NCI-H345 treated with DMSO at 0.1 percent for 48 hours (cell line): ENCODE results near the gene EDIL3.

Experiments used
- DNase-seq: peaks from one replicate; lab custom pipeline; 2025; ENCODE audit not compliant: unreplicated experiment; lab: John Stamatoyannopoulos, UW

Gene EDIL3, protein sequence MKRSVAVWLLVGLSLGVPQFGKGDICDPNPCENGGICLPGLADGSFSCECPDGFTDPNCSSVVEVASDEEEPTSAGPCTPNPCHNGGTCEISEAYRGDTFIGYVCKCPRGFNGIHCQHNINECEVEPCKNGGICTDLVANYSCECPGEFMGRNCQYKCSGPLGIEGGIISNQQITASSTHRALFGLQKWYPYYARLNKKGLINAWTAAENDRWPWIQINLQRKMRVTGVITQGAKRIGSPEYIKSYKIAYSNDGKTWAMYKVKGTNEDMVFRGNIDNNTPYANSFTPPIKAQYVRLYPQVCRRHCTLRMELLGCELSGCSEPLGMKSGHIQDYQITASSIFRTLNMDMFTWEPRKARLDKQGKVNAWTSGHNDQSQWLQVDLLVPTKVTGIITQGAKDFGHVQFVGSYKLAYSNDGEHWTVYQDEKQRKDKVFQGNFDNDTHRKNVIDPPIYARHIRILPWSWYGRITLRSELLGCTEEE

DNA sequence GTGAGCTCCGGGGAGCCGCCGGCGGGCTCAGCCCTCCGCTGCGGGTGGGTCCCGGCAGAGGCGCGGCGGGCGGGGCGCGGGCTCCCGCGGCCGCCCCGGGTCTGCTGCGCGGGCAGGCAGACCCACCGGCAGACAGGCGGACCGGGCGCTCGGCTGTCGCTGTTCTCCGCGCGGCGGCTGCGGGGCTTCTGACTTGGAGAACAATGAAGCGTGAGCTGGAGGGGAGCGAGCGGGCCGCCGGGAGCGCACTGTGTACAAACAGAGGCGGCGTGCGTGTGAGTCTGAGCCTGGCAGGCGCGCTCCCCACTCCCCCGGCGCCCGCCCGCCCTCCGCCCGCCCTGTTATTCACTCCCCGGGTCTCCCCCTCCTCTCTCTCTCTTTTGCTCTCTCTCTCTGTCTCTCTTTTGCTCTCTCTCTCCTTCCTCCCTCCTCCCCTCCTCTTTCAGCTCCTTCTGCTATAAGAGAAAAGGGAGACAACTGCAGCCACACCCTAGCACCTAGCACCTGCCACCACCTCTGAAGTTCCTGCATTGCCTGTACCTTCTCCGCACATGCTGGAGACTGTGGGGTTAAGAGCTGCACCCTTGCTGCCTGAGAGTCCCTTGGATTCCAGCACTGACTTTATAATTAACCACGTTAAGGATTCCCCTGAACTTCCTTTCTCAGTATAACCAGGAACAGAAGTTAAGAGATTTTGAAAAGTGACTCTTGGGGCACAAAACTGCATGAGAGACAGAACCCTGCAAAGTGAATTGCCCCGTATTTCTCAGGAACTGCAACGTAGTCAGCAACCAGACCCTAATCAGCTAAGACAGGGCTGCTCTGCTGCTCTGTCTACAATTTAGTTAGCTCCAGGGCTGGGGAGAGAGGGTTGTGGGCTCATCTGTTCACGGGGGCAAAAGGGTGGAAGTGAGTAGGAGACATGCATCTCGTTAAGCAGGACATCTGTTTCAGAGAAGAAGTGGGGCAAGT, at the start of gene EDIL3:
TSS of gene EDIL3 (minus strand) at position 277 of the 972 bp plus-strand sequence. CDS start 506 bp downstream, outside the sequence.
- DNase-seq = peak; percentile 43

DNA sequence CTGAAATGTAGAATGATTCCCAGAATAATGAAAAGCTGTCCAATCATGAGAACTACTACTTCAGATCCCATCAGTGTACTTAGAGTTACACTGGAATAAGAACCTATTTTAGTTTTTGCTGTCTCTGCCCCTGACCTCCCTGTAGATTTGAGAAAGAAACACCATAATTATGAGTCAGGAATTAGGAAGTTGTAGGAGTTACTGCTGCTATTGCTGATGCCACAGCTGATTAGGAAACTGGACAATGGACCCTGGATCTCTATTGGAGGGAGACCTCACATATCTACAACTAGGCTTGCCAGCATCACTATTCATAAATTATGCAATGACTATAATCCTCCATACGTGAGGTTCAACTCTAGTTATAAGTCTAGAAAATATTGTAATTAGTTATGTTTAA, 48.8 kb upstream of the EDIL3 start:
- no peak for DNase-seq

DNA sequence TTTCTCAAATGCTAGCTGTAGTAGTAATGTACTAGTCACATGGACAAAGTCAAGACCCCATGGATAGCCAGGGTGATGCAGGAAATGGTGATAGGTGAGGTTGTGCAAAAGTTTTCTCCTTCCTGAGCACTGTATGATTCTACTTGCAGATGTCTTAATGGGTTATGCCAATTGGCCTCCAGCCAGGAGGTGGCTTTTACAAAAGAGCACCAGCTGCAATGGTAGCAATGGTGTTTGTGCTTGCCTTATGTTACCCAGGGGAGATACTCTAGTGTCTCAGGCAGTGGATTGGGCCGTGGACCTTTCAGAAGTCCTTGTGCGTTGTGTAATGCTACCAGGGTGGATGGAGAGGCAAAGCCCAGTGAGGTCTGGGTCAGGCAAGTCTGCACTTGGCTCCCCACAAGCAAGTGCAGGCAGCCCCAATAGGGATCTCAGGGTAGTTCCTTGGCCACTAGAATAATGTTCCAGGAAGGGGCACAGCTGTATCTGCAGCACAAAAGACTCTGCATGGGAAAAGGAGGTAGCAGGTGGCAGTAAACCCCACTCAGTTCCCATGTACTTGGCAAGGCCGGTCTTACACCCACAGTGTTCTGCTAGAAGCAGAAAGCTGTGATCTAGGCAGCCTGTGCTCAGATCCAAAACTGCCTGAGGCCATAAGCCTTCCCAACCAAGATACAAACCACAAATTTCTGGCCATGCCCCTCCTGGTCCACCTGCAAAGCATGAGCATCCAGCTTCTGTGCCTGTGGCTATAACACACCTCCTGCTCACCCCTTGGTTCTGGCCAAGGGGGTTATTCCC, 46.4 kb upstream of the EDIL3 start:
- DNase-seq = no peak

DNA sequence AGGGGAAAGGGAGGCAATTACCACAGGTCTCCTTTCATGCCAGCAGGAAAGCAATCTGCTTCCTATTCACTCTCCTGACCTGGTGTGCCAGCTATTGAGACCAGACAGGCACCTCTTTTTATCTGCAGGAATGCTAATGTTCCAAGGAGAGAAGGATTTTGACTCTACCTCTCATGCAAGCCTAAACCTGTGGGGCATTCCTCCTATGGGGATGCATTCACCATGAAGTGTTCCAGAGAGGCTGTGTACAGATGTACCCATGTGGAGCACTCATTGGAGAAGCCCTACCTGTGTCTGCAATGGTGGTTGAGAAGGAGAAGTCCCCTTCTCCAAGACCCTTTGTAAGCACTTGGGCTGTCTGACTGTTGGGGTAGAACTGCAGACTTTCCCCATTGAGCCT, 45.4 kb upstream of the EDIL3 start:
- no peak for DNase-seq

DNA sequence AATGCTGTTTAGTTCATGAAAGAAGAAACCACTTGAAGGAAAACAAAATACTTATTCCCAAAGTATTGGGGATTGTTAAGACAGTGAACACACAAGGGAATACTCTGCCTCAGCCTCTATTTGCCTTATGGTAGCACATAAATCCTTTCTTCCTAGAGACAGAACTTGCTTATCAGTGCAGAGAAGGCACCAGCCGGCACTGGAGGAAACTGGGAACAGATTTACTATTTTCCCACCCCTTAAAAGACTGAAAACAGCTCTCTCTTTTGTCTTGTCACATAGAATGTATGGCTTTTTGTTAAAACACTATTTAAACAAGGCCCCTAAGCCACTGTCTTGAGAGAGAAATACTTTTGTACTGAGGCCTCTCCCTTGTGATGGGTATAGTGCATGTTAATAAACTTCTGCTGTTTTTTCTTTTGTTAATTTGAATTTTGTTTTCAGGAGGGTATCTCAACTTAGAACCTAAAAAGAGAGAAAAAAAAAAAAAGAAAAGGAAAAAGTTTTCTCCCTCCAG, 40.7 kb upstream of the EDIL3 start:
- DNase-seq = no peak

DNA sequence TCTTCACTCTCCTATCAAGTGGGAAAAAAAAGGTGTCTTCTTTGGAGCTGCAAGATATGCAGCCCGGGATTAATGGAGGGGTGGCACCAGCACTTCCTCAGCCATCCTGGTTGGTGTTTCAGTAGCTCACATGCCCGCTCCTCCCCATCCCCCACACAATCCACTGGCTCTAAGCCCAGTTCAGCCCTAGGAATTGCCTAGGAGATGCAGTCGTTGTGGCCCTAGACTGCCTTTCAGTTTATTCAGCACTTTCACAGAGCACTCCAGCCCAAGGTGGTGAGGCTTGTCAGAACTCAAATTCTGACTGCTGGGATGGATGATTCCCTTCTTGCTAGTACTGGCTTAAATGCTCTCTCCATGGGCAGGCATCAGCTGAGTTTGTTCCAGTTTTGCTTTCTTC, 35.1 kb upstream of the EDIL3 start:
- no peak for DNase-seq

DNA sequence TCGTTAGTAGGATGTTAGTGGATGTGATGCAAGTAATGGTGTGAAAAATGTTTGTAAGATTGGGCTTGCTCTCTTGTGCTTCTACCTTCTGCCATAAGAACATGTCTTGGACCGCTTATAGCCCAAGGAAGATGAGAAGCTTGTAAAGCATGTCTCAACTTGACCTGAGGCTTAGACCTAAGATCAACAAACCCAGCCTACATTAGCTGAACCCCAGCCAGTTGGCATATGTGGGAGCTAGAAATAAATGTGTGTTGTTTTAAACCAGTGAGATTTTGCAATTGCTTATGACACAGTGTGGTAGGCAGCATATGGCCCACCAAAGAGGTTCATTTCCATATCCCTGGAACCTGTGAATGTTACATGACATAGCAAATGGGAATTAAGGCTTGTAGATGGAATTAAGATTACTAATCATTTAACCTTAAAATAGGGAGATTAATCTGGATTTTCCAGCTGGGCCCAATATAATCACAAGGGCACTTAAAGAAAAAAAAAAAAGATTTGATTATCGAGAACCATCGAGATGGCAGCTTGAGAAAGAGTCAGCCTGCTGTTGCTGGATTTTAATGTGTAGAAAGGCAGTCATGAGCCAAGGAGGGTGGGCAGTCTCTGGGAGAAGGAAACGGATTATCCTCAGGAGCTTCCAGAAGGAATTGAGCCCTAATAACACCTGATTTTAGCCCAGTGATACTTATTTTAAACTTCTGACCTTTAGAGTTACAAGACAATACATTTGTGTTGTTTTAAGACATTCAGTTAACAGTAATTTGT, 27.3 kb upstream of the EDIL3 start:
- no peak for DNase-seq

DNA sequence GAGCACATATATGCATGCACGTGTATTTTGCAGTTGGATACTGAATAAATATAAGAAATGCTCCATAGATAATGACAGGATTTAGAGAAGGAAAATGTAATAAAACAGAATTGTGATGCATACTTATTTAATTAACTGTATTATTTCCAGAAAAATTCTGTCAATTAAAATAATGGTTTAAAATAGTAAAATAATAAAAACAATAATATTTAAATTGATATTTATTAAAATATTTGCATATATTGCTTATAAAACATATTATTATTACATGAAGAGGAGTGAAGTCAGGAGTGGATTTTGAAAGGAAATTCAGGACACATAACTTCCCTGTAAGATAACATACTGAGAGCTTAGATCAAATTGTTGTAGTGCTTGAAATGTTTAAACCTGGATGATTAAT, 21.4 kb upstream of the EDIL3 start:
- no peak for DNase-seq

DNA sequence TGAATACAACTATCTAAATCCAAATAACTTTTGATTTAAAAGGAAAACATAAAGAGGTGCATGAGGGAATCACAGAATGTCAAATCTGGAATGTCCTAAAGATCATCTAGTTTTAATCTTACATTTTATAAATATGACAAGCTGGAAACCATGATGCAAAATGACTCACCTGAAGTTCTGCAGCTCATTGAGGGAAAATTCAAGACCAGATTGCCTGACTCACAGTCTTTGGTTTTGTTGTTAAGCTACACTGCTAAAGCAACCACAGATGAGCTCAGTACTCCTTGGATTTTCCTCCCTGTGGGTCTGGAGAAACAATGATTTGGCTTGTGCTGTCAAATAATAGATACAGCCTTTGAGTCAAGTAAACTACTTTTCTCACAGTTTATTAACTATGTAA, 19.1 kb upstream of the EDIL3 start:
- no peak for DNase-seq

DNA sequence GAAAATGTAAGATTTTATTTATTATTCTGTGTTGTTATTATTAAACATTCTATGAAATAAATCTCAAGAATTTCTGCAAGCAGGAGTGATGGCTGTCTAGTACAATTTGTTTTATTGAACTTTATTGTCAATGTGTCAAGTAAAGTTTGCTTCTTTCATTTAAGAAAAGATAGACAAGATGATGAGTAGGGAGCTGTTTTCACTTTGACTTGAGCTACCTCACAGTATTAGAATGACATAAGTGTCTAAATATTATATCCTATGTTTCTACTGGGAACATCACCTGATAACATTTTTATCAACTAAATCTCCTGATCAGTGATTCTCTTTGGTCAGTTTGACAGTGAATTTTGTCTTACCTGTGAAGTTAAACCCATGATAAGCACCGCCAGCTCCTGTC, 12.7 kb upstream of the EDIL3 start:
- no peak for DNase-seq

DNA sequence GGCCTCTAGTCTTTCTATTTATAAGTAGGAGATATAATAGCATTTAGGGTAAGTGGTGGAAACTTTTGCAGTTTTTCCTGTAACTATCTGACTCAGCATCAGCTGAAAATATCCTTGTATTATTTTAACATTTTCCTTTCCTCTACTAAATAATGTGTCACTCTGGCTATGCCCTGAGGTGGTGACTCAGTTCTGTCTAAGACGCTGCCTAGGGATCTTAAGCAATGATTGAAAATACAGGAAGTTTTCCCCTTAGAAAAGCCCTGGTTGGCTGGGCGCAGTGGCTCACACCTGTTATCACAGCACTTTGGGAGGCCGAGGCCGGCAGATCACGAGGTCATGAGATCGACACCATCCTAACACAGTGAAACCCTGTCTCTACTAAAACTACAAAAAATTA, 9.3 kb upstream of the EDIL3 start:
- no peak for DNase-seq

DNA sequence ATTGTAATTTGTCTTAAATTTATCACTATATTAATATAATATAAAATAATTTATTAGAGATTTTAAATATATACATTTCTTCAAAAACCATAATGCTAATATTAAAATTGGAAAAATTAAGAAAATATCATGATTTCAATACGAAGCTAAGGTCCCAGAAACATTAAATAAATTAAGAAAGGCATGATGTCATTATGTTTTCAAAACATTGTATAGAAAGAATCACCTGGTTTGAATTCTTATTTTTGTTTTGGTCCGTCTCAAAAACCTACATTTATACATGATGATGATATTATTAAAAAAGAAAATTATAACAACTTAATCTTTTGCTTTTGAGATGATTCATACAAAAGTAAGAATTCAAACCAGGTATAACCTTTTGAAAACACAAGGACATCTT, 8.2 kb upstream of the EDIL3 start:
- DNase-seq = no peak

DNA sequence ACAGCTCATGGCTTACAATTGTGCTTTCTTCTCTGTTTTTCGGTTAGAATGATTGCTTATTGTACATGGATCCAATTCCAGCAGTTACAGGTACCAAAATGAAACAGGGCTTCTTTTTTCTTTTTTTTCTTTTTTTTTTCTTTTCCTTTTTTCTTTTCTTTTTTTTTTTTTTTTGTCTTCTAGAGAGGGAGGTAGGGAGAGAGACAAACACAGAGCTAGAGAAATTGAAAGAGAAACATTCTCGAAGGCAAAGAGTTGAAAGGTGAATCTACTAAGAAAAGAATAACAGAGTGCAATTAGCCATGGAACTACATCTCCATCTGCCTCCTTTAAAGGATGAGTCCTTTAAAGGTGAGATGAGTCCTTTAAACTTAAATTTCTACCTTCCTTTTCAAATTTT, 1.0 kb upstream of the EDIL3 start:
- DNase-seq = no peak

DNA sequence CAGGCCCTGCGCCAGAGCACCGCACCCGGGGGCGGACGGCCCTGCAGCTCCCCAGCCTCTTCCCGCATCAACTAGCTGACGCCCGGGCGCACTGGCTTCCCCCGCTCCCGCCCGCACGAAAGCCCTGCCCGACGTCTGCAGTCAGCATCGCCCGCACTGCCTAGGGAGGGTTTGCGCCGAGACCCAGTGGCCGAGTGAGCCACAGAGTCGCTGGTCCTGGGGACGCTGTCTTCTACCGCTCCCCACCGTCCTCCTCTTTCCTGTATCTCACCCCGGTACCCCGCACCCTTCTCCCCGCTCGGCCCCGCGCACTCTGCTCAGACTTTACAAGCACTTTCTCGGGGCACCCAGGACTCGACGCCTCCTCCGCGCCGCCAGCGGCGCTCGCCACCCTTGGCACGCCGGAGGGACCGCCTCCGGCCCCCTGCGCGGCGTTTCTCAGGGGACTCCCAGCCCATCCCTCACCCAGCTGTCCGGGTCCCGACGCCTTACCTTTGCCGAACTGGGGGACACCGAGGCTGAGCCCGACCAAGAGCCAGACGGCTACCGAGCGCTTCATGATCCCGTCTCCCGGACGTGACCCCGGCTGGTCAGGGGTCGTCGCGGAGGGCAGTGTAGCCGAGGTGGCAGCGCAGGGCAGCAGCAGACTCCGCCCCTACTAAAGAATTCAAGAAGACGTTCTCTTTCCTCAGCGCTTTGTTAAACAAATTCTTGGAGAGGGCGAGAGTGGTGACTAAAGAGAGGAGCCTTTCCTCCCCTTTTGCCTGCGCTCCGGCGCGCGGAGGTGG, 670 bp downstream of the EDIL3 start:
- peak; percentile 41 for DNase-seq

DNA sequence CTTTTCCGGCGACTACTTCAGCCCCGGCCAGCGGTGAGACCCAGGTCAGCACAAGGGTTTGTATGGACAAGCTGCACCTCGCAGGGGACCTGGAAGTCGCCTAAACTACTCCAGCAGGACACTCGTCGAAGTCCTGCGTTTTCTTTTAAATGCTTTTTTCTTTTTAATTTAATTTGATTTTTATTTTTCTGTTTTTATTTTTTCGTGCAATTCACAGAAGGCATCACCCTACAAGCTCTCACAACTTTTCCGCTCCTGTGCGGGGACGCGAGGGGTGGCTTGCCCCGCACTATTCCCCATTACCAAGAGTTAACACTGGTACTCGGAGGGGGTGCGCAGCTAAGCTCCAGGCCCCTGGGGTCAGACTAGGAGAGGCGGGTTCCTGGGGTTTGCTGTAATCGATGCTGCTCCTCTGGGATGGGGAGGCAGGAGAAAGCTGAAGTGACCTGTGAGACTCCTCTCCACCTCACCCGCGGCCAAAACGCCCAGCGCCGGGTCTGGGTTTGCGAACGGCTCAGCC, 1.3 kb downstream of the EDIL3 start:
- no peak for DNase-seq

DNA sequence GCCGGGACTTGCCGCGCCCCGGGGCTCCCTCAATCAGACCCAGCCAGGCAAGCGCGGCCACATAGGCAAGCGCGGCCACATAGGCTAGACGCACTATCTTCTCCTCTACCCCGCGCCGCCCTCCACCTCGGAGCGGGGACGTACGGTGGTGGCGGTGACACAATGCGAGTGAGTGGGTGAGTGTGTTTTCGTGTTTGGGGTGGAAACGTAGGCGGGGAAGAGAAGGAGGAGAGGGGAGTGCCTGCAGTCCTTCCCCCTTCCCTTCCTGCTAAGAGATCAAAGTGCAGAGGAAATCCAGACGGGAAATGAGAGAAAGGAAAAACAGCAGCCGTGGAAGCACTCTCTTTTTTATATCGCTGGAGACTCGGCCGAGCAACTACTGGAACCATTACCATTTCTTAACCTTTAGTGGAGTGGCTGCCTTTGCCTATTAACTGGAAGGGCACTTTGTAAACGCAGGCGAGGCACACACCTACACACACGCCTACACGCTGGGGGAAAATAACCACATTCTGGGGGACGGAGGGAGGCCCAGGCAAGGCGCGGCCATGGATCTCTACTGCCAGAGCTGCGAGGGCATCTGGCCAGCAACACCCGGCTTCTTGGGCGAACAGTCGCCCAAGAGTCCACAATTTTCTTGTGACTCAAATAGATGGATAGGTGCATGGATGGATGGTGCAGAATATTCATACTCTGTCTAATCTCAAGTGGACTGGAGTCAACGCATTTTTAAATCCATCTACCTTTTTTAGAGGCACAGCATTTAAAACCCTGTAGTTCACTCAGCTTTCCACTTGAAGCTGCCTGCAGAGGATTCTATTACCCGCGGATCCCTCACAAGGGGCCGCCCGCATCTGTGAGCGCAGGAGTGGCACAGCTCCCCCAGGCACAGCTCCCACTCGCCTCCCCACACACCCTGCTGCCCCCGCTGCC, 2.1 kb downstream of the EDIL3 start:
- peak; percentile 67 for DNase-seq

DNA sequence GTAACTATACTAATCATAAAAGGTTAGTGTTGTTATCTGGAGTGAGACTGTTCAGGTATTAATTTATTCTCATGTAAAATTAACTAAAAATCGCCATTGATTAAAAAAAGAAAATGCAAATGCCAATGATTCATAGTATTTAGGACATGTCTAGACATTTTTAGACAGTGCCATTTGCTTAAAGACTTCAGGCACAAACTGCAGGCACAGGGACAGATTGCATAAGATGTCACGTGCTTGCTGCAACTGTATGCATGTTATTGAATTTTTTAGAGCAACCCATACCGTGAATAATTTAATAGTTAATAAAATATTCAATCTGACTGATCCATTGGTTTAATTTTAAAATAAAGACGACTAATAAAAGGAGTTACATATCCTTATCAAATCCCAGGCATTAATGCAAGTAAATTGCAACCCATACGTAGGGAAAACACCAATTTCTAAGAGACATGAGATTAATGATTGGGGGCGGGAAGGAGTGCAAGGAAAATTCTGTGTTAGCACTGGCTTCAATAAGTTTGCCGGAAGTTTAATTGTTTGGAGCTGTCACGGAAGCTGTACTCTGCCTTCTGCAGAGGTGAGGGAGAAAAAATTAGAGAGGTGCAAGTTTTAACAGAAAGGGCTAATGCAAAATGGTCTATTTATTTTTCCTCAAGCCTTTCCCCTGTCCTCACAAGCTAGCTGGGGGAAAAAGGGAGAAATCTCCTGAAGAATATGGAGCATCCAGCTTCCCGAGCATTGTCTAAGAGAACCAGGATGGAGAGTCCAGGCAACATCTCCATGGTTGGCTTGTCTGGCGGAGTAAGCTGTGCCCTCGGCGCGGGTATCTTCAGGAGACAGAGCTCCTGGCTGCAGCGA, 2.9 kb downstream of the EDIL3 start:
- no peak for DNase-seq
